ENCODE measurements around the gene SLX4IP. TPM values are rescaled to one million over a fixed set of nuclear protein-coding genes. Genes with fewer than 3 reads are reported as not detected.

The SLX4IP gene
- total RNA-seq, 4 donors from 2014 or later = 3.4 to 6.3 (median 3.9) TPM

GRCh38 chr20:10673842-10674683, 239.0 kb downstream of the SLX4IP start, which contains the start of gene JAG1:
Gene JAG1 (minus strand): TSS chr20:10673999. CDS start chr20:10673530, 469 bp downstream.
- Histone ChIP-seq H3K9me3 (no peaks in the 10 kb centered on the region), H3K4me3 (peak within 1 kb of the TSS; percentile 92 to 97 (median 94)), H3K36me3 (peaks cover 0 to 11% (median 7%) of the 10 kb centered on the region in 3 donors), H3K27ac (peak within 1 kb of the TSS; percentile 97 to 100 (median 98)), H3K27me3 (no peaks in the 10 kb centered on the region), H3K4me1 (peaks cover 7 to 50% (median 19%) of the 10 kb centered on the region in 3 donors)
- WGBS, 2 donors = 0% methylated on average over 4 to 13 of the region's 84 CpGs
- peak in 2 of 4 donors; percentile 91 to 94 for TF ChIP-seq POLR2A (IDR thresholded peaks at IDR 0.05)
- TF ChIP-seq CTCF (IDR thresholded peaks at IDR 0.05) = no peak
- intact Hi-C loops (cut with DNase I) = loop anchor here (10.0 kb wide), 2 partner anchors 531 to 601 kb away; no protein-coding TSS in a partner anchor
- peak; percentile 58 for DNase-seq

DNA sequence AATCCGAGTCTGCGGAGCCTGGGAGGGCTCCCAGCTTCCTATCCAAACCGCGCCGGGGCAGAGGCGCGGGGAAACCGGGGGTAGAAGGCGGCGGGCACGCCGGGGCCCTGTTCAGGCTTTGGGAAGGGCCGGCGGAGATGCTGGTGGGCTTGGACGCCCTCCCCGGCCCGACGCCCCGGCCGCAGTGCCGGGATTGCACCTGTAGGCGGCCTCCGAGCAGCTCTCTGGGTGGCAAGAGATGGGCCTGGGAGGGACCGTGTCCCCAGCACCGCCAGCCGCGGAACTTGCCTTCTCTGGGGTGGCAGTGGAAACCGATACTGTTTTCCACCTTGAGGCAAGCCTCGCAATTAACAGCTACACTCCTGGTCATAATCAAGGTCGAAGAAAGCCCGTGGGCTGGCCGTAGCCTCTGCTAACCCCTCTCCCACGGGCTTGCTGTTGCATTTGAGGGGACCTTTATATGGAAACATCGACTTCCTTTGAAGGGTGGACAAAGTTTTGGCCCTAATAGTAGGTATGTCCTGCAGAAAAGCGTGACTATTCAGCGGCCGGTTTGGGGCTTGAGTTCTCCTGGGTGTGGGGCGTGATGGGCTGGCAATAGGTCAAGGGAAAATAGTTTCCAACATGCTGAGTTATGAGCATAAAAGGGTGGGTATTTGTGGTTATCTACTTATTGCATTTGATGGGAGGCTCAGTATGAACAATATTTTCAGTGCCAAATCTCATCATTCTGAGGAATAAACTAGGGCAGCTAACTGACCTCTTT, 239.8 kb downstream of the SLX4IP start:
- 2 to 3% methylated on average over 6 to 7 of the region's 38 CpGs for WGBS, 2 donors
- DNase-seq = no peak
- H3K27ac ChIP-seq = peak overlapping the region; percentile 97 to 100 (median 98)
- H3K9me3 ChIP-seq = no peaks in the 10 kb centered on the region
- intact Hi-C loops (cut with DNase I) = loop anchor here (10.0 kb wide), 2 partner anchors 530 to 600 kb away; no protein-coding TSS in a partner anchor
- peaks cover 0 to 10% (median 7%) of the 10 kb centered on the region in 3 donors for H3K36me3 ChIP-seq
- H3K4me3 ChIP-seq = peak overlapping the region; percentile 92 to 97 (median 94)
- H3K27me3 ChIP-seq = no peaks in the 10 kb centered on the region
- peak; percentile 64 to 99 (median 91) for TF ChIP-seq CTCF (IDR thresholded peaks at IDR 0.05)
- TF ChIP-seq POLR2A (IDR thresholded peaks at IDR 0.05) = no peak
- H3K4me1 ChIP-seq = peaks cover 7 to 42% (median 11%) of the 10 kb centered on the region in 3 donors

- 90 to 94% methylated on average over 4 of the region's 4 CpGs for WGBS, 2 donors
- H3K4me3 ChIP-seq = peak overlapping the region in 3 of 4 donors; percentile 92 to 95 (median 94)
- no peaks in the 10 kb centered on the region for H3K9me3 ChIP-seq
- no peak for DNase-seq
- H3K27ac ChIP-seq = peak overlapping the region; percentile 97 to 100 (median 98)
- no peaks in the 10 kb centered on the region for H3K27me3 ChIP-seq
- peaks cover 0 to 10% (median 7%) of the 10 kb centered on the region in 3 donors for H3K36me3 ChIP-seq
- H3K4me1 ChIP-seq = peaks cover 7 to 37% (median 8%) of the 10 kb centered on the region in 3 donors
- no peak for TF ChIP-seq CTCF (IDR thresholded peaks at IDR 0.05)
- no peak for TF ChIP-seq POLR2A (IDR thresholded peaks at IDR 0.05)
- intact Hi-C loops (cut with DNase I) = loop anchor here (10.0 kb wide), 2 partner anchors 529 to 599 kb away; no protein-coding TSS in a partner anchor
Measured at GRCh38 chr20:10675450-10675848, 240.3 kb downstream of the SLX4IP start.

DNA sequence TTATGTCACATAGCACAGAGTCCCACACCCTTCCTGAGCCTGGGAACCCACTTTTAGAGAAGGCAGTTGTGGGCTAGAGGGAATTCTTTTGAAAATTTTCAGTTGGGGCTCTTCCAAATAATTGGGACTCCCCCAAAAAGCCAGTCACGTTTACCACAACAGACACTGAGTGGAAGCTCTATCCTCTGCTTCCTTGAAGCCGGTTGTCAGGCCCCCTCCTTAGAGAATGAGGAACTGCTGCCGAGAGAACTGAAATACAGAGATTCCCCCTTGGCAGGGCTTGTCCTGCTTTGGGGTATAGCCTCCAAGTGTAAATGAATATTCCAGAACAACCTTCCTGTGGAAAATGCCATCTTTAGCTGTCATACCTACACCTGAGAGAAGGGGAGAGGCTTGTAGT, 241.4 kb downstream of the SLX4IP start:
- TF ChIP-seq CTCF (IDR thresholded peaks at IDR 0.05) = no peak
- Histone ChIP-seq H3K4me3 (no peak overlapping the region), H3K36me3 (peaks cover 0 to 10% (median 7%) of the 10 kb centered on the region in 3 donors), H3K9me3 (no peaks in the 10 kb centered on the region), H3K27me3 (no peaks in the 10 kb centered on the region), H3K27ac (no peak overlapping the region), H3K4me1 (peaks cover 7 to 26% (median 8%) of the 10 kb centered on the region in 3 donors)
- 43 to 77% methylated on average over 1 to 3 of the region's 3 CpGs for WGBS, 2 donors
- intact Hi-C loops (cut with DNase I) = loop anchor here (10.0 kb wide), 2 partner anchors 528 to 598 kb away; no protein-coding TSS in a partner anchor
- no peak for DNase-seq

Small RNA genes within 50 kb of the gene (small RNA-seq; reads per million reads assigned to genes)
- 0 to 0.30 (median 0.16) reads per million in 4 donors for gene MIR6870

Other genes starting within 250 kb of the SLX4IP start
- gene SNAP25, start 216.5 kb upstream of the SLX4IP start, total RNA-seq = under 1 TPM in 3 of 4 donors, not detected in 1; 0.13 to 0.57 (median 0.15) TPM
- gene MKKS, start 1.1 kb upstream of the SLX4IP start, total RNA-seq = 10 to 100 TPM in 3 of 4 donors, 1 to 10 TPM in 1; 4.7 to 15.4 (median 12.9) TPM
- 100 to 1,000 TPM in 3 of 4 donors, 10 to 100 TPM in 1; 89.6 to 182 (median 123) TPM for gene JAG1, start 238.7 kb downstream of the SLX4IP start, total RNA-seq

Measured in esophagus squamous epithelium (tissue), 5 donors.